ENCODE results near the gene FXYD2.

FXYD2 gene

GRCh38 chr11:117770061-117770460, 54.5 kb downstream of the FXYD2 start:
- DNase-seq (ENCODE audit: low read depth in 3 of 3, low spot score in 1 of 3): no peak

All from stimulated activated CD4-positive, alpha-beta T cell treated with anti-CD3 and anti-CD28 coated beads, TNF-alpha, amount 100 ng/mL, for 1 hour (primary cell).